ENCODE results near the gene PPP1R7.
"Not testable (repeated sequence)": the region's sequence is repeated elsewhere in the genome, so short reads cannot be mapped to it uniquely, and the experiment has no call there.

Gene PPP1R7

GRCh38 chr2:241190291-241190981 lies 40.2 kb downstream of the PPP1R7 start:
- DNase-seq (ENCODE audit: insufficient read length, low spot score): no peak
- no peak for FAIRE-seq

- no peak for DNase-seq (ENCODE audit: insufficient read length, low spot score)
- no peak for FAIRE-seq
Measured at GRCh38 chr2:241191081-241191480, 40.8 kb downstream of the PPP1R7 start.

GRCh38 chr2:241193271-241193670 lies 43.0 kb downstream of the PPP1R7 start:
- no peak for DNase-seq (ENCODE audit: insufficient read length, low spot score)
- no peak for FAIRE-seq

- DNase-seq (ENCODE audit: insufficient read length, low spot score) (no peak), FAIRE-seq (no peak)
Measured at GRCh38 chr2:241194811-241195210, 44.5 kb downstream of the PPP1R7 start.

GRCh38 chr2:241195506-241196130 lies 45.4 kb downstream of the PPP1R7 start:
- DNase-seq (ENCODE audit: insufficient read length, low spot score) (no peak), FAIRE-seq (no peak)

- DNase-seq (ENCODE audit: insufficient read length, low spot score); FAIRE-seq: not testable (repeated sequence)
Measured at GRCh38 chr2:241197246-241197645, 47.0 kb downstream of the PPP1R7 start.

GRCh38 chr2:241197947-241198346 lies 47.7 kb downstream of the PPP1R7 start:
- FAIRE-seq (peak; percentile 33), DNase-seq (ENCODE audit: insufficient read length, low spot score) (no peak)

GRCh38 chr2:241198381-241199279 lies 48.4 kb downstream of the PPP1R7 start:
- DNase-seq (ENCODE audit: insufficient read length, low spot score) (no peak), FAIRE-seq (no peak)

GRCh38 chr2:241199286-241199685 lies 49.0 kb downstream of the PPP1R7 start:
- FAIRE-seq (no peak), DNase-seq (ENCODE audit: insufficient read length, low spot score) (no peak)

- no peak for FAIRE-seq
Measured at GRCh38 chr2:241199897-241200821, 49.9 kb downstream of the PPP1R7 start.

GRCh38 chr2:241200822-241201395 lies 50.6 kb downstream of the PPP1R7 start:
- no peak for FAIRE-seq
- DNase-seq (ENCODE audit: insufficient read length, low spot score): no peak

More at GRCh38 chr2:241199897-241200821, 49.9 kb downstream of the PPP1R7 start:
- DNase-seq (ENCODE audit: insufficient read length, low spot score): no peak

GRCh38 chr2:241201445-241202267 lies 51.4 kb downstream of the PPP1R7 start:
- no peak for FAIRE-seq
- DNase-seq (ENCODE audit: insufficient read length, low spot score): no peak

GRCh38 chr2:241202268-241202585 lies 52.0 kb downstream of the PPP1R7 start:
- DNase-seq (ENCODE audit: insufficient read length, low spot score) (no peak), FAIRE-seq (no peak)

GRCh38 chr2:241202681-241203080 lies 52.4 kb downstream of the PPP1R7 start:
- DNase-seq (ENCODE audit: insufficient read length, low spot score) (no peak), FAIRE-seq (no peak)

GRCh38 chr2:241203218-241204009 lies 53.1 kb downstream of the PPP1R7 start:
- FAIRE-seq (no peak), DNase-seq (ENCODE audit: insufficient read length, low spot score) (no peak)

- no peak for DNase-seq (ENCODE audit: insufficient read length, low spot score)
- no peak for FAIRE-seq
Measured at GRCh38 chr2:241204010-241204384, 53.7 kb downstream of the PPP1R7 start.

- DNase-seq (ENCODE audit: insufficient read length, low spot score) (no peak), FAIRE-seq (no peak)
Measured at GRCh38 chr2:241204490-241204889, 54.2 kb downstream of the PPP1R7 start.

GRCh38 chr2:241205086-241205485 lies 54.8 kb downstream of the PPP1R7 start:
- no peak for DNase-seq (ENCODE audit: insufficient read length, low spot score)
- FAIRE-seq: peak; percentile 23

GRCh38 chr2:241207151-241207550 lies 56.9 kb downstream of the PPP1R7 start:
- no peak for FAIRE-seq
- no peak for DNase-seq (ENCODE audit: insufficient read length, low spot score)
